GM12892 (cell line): Measurements from ENCODE around the gene ZCCHC14.

Source experiments
- POLR2A ChIP-seq: IDR thresholded peaks from 2 replicates; pipeline ENCODE4 v1.6.1; 2011; ENCODE audit warnings: low read depth, low read length, control low read depth
- POLR2AphosphoS5 ChIP-seq: IDR thresholded peaks from 2 replicates; pipeline ENCODE4 v1.6.1; 2011; ENCODE audit warnings: low read depth, low read length, control low read depth

DNA sequence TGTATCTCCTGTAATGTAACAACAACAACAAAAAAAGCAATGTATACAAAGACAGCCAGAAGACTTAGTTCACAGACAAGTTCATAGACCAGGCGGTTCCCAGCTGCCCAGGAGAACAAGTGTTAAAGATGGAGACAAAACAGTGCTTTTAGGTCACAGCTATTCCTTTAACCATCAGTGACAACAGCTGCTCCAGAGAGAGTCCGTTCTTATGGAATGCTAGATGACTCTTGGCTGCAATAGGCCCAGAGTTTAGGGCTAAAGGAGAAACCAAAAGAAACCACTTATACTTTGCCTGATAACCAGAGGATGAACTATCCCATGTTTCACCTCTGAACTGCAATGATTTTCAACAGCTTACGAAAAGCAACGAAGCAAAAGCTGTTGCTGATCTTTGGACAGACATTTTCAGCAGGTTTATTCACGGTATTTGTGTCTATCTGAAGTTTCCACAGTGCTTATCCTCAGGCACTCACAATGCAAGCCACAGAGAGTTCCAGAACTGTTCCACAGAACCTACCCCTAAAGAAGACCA lies 6.0 kb downstream of the ZCCHC14 start:
- TF ChIP-seq POLR2A (no peak), POLR2AphosphoS5 (no peak)
